Stimulated activated CD4-positive, alpha-beta T cell treated with anti-CD3 and anti-CD28 coated beads, Interleukin-1b, Interleukin-23, amount 100 ng/mL, for 1 hour (primary cell): ENCODE measurements around the gene XPR1.

Source experiments
- DNase-seq, 2 donors: peaks; one replicate each; pipeline ENCODE4 v3.0.0-alpha.2; 2020; ENCODE audit warnings: low read depth in 2 of 2

XPR1 gene

GRCh38 chr1:180615493-180616290 lies 16.1 kb upstream of the XPR1 start:
- DNase-seq: no peak

GRCh38 chr1:180616439-180616838 lies 15.4 kb upstream of the XPR1 start:
- DNase-seq: no peak

- DNase-seq: no peak
Measured at GRCh38 chr1:180617774-180618395, 13.9 kb upstream of the XPR1 start.

GRCh38 chr1:180620581-180620980 lies 11.2 kb upstream of the XPR1 start:
- no peak for DNase-seq

GRCh38 chr1:180622658-180623508 lies 8.9 kb upstream of the XPR1 start:
- DNase-seq: no peak

GRCh38 chr1:180623579-180624347 lies 8.1 kb upstream of the XPR1 start:
- no peak for DNase-seq

- no peak for DNase-seq
Measured at GRCh38 chr1:180626711-180627110, 5.1 kb upstream of the XPR1 start.

- DNase-seq: no peak
Measured at GRCh38 chr1:180627411-180627810, 4.4 kb upstream of the XPR1 start.

- no peak for DNase-seq
Measured at GRCh38 chr1:180628646-180629045, 3.2 kb upstream of the XPR1 start.

- DNase-seq: no peak
Measured at GRCh38 chr1:180630408-180631193, 1.2 kb upstream of the XPR1 start.

- no peak for DNase-seq
Measured at GRCh38 chr1:180631194-180631765, 542 bp upstream of the XPR1 start.

- DNase-seq: peak; percentile 11 to 27
Measured at GRCh38 chr1:180632326-180633056, 669 bp downstream of the XPR1 start.

GRCh38 chr1:180633057-180634056 lies 1.5 kb downstream of the XPR1 start:
- DNase-seq: no peak

GRCh38 chr1:180636138-180636537 lies 4.3 kb downstream of the XPR1 start:
- DNase-seq: no peak

- DNase-seq: no peak
Measured at GRCh38 chr1:180639871-180640270, 8.0 kb downstream of the XPR1 start.

- DNase-seq: no peak
Measured at GRCh38 chr1:180640531-180640949, 8.7 kb downstream of the XPR1 start.

GRCh38 chr1:180641662-180642061 lies 9.8 kb downstream of the XPR1 start:
- DNase-seq: no peak

GRCh38 chr1:180642781-180643180 lies 11.0 kb downstream of the XPR1 start:
- no peak for DNase-seq

- no peak for DNase-seq
Measured at GRCh38 chr1:180643693-180644092, 11.9 kb downstream of the XPR1 start.
